ENCODE measurements around the gene GNG14.

- TF ChIP-seq CTCF (conservative IDR thresholded peaks at IDR 0.05; ENCODE audit: low read length) (no peak), EZH2phosphoT487 (IDR thresholded peaks at IDR 0.05; ENCODE audit: borderline replicate concordance) (no peak)
Measured at GRCh38 chr19:12660980-12661379, 26.8 kb upstream of the GNG14 start.
